GM06990 (cell line): ENCODE measurements around the gene CCDC102A.

ENCODE experiments used
- DNase-seq: peaks from one replicate; pipeline ENCODE4 v3.0.0-alpha.2; 2011; ENCODE audit not compliant: insufficient read length; ENCODE audit errors: extremely low read depth
- H3K27me3 ChIP-seq: replicated peaks from 2 replicates; pipeline ENCODE4 v1.6.0; 2011; ENCODE audit warnings: low read length; ENCODE audit not compliant: control insufficient read depth, insufficient read depth
- H3K36me3 ChIP-seq: 2 replicates; pipeline ENCODE4 v1.5.1; 2011; ENCODE audit warnings: low read length; ENCODE audit not compliant: control insufficient read depth, insufficient read depth
- H3K4me3 ChIP-seq: replicated peaks from 2 replicates; pipeline ENCODE4 v1.5.1; 2011; ENCODE audit warnings: low read depth, mild to moderate bottlenecking, control low read depth, low read length
- TF ChIP-seq, protein P1 (sequence below): IDR thresholded peaks from 2 replicates; pipeline ENCODE4 v1.5.1; 2011; ENCODE audit warnings: low read length, control low read depth, mild to moderate bottlenecking, inconsistent platforms; ENCODE audit not compliant: insufficient read depth, poor library complexity, severe bottlenecking

CCDC102A gene

DNA sequence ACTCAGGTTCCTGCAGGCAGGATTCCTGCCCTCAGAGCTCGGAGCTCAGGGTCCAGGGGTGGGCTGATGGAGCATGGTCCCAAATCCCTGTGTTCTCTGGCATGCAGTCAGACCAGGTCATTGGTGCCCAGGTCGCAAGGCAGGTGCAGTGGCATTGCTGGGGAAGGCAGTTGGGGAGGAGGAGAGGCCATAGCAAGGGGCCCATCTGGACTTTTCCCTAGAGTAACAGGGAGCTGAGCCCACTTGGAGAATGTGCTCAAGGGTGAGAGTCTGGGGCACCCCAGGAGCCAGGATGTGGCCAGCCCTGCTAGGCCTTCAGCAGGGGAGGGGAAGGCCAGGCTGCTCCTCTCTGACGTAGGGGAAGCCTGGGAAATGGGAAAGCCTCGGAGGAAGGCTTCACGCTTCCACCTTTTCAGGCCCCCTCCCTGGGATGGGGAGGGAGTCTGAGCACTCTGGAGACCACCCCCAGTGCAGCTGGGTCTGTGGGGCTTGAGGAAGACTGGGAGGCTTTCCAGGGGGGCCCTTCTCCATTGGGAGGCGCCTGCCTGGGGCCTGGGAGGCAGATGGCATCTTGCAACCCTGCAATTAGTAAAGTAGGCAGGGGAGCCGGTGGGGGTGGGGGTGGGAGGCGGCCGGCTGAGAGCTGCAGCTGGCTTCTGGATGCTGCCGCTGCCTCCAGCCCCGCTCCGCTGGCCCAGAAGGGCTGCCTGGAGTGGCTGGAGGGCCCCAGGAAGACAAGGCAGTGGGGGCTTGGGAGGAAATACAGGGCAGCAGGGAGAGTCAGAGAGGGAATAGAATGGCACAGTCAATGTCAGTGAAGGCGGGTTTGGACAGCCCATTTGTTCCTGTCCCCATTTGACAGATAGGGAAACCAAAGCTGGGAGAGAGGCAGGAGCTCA, 29.0 kb downstream of the CCDC102A start:
- H3K4me3 ChIP-seq, result no peak overlapping the region
- peaks cover 1% of the 10 kb centered on the region for H3K27me3 ChIP-seq
- no peaks in the 10 kb centered on the region for H3K36me3 ChIP-seq
- no peak for DNase-seq
- TF ChIP-seq, protein P1, sequence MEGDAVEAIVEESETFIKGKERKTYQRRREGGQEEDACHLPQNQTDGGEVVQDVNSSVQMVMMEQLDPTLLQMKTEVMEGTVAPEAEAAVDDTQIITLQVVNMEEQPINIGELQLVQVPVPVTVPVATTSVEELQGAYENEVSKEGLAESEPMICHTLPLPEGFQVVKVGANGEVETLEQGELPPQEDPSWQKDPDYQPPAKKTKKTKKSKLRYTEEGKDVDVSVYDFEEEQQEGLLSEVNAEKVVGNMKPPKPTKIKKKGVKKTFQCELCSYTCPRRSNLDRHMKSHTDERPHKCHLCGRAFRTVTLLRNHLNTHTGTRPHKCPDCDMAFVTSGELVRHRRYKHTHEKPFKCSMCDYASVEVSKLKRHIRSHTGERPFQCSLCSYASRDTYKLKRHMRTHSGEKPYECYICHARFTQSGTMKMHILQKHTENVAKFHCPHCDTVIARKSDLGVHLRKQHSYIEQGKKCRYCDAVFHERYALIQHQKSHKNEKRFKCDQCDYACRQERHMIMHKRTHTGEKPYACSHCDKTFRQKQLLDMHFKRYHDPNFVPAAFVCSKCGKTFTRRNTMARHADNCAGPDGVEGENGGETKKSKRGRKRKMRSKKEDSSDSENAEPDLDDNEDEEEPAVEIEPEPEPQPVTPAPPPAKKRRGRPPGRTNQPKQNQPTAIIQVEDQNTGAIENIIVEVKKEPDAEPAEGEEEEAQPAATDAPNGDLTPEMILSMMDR, result no peak

DNA sequence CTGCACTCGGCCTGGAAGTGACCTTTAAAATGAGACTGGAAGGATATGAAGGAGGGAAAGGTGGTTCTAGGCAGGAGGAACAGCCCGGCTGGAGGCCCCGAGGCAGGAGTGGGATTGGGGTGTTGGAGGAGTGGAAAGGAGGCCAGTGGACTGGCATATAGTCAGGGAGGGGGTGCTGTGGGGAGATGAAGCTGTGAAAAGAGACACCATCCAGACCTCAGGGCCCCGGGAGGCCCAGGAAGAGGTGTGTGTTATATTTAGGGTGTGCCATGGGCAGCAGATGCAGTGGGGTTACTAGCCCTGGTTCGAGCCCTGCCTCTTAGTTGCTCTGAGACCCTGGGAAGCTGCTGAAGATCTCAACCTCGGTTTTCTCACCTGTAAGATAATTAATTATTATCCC, 31.2 kb downstream of the CCDC102A start:
- peaks cover 1% of the 10 kb centered on the region for H3K27me3 ChIP-seq
- no peak for DNase-seq
- H3K36me3 ChIP-seq, result no peaks in the 10 kb centered on the region
- TF ChIP-seq, protein P1, result no peak
- H3K4me3 ChIP-seq, result no peak overlapping the region

DNA sequence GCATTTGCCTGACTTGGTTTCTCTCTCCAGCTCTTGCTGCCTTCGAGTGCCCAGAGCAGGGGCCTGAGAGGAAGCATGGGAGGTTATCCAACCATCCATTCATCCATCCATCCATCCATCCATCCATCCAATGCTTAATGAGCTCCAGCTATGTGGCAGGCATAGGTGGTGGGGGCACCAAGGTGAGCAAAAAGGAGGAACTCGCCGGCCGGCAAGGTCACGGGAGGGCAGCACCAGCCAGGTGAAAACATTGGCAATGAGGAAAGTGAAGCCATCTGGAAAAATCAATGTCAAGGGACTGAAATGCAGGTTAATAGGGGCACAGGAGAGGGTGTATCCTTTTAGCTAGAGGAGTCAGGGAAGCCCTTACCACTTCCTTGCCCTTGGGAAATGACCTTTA, 31.9 kb downstream of the CCDC102A start:
- TF ChIP-seq, protein P1, result no peak
- Histone ChIP-seq H3K4me3 (no peak overlapping the region), H3K27me3 (peaks cover 1% of the 10 kb centered on the region), H3K36me3 (no peaks in the 10 kb centered on the region)
- DNase-seq, result no peak

DNA sequence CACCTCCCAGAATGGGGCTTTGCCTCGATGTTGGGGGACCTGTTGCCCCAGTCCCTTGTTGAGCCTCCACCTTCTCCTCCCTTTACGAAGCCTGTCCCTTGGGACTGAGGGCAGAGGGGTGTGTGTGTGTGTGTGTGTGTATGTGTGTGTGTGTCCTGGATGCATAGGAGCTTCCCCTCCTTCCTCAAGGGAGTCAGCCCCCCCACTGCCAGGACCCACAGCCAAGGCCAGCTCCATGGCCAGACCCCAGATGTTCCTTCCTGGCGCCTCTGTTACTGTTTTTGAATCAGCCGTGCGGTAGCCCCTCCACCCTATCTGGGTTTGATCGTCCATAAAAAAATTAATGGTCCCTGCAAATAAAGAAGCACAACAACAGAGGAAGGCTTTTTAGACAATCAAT, 32.4 kb downstream of the CCDC102A start:
- TF ChIP-seq, protein P1, result no peak
- H3K36me3 ChIP-seq, result no peaks in the 10 kb centered on the region
- no peak for DNase-seq
- H3K27me3 ChIP-seq, result peaks cover 1% of the 10 kb centered on the region
- H3K4me3 ChIP-seq, result no peak overlapping the region

DNA sequence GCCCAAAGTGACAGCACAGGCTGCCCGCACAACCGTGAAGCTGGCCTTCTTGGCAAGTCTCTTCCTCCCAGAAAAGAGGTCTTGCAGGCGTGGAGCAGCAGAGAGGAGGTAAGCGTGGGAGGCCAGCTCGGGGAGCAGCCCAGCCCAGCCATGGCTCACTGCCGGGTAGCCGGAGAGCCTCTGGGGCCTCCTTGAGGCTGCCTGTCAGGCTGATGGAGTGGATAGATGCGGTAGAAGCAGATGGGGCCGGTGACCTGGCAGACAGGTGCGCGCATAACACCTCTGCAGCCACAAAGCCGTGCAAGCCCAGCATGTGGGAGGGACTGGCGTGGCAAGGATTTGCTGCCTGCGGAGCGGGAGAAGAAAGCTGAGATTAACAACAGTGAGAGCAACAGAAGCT, 33.0 kb downstream of the CCDC102A start:
- DNase-seq, result no peak

More for the DNA sequence above, 33.0 kb downstream of the CCDC102A start:
- no peak overlapping the region for H3K4me3 ChIP-seq
- H3K27me3 ChIP-seq, result peaks cover 1% of the 10 kb centered on the region
- TF ChIP-seq, protein P1, result no peak
- H3K36me3 ChIP-seq, result no peaks in the 10 kb centered on the region
